ENCODE measurements around the gene LNP1.

Gene LNP1

GRCh38 chr3:100400419-100400779 is 940 bp upstream of the LNP1 start:
- DNase-seq: no peak

GRCh38 chr3:100401674-100402041 is 319 bp downstream of the LNP1 start:
- peak; percentile 72 for DNase-seq

GRCh38 chr3:100402256-100402655 is 917 bp downstream of the LNP1 start:
- DNase-seq: peak; percentile 61

GRCh38 chr3:100402891-100403290 is 1.6 kb downstream of the LNP1 start:
- DNase-seq: no peak

- no peak for DNase-seq
Measured at GRCh38 chr3:100403362-100404249, 2.3 kb downstream of the LNP1 start.

- no peak for DNase-seq
Measured at GRCh38 chr3:100404250-100404548, 2.9 kb downstream of the LNP1 start.

- no peak for DNase-seq
Measured at GRCh38 chr3:100407164-100407563, 5.8 kb downstream of the LNP1 start.

- no peak for DNase-seq
Measured at GRCh38 chr3:100407977-100408532, 6.7 kb downstream of the LNP1 start.

- no peak for DNase-seq
Measured at GRCh38 chr3:100411091-100411982, 10.0 kb downstream of the LNP1 start.

GRCh38 chr3:100412912-100413590 is 11.7 kb downstream of the LNP1 start:
- no peak for DNase-seq

- no peak for DNase-seq
Measured at GRCh38 chr3:100413613-100414012, 12.3 kb downstream of the LNP1 start.

- DNase-seq: no peak
Measured at GRCh38 chr3:100416176-100416575, 14.8 kb downstream of the LNP1 start.

GRCh38 chr3:100416863-100417262 is 15.5 kb downstream of the LNP1 start:
- DNase-seq: no peak

- no peak for DNase-seq
Measured at GRCh38 chr3:100419406-100419805, 18.1 kb downstream of the LNP1 start.

- DNase-seq: no peak
Measured at GRCh38 chr3:100420885-100421284, 19.5 kb downstream of the LNP1 start.

- DNase-seq: no peak
Measured at GRCh38 chr3:100423611-100424010, 22.3 kb downstream of the LNP1 start.

- no peak for DNase-seq
Measured at GRCh38 chr3:100424261-100424660, 22.9 kb downstream of the LNP1 start.

GRCh38 chr3:100425316-100425715 is 24.0 kb downstream of the LNP1 start:
- no peak for DNase-seq

- DNase-seq: no peak
Measured at GRCh38 chr3:100426067-100426682, 24.8 kb downstream of the LNP1 start.

GRCh38 chr3:100427699-100428098 is 26.4 kb downstream of the LNP1 start:
- DNase-seq: no peak

GRCh38 chr3:100429187-100429716 is 27.9 kb downstream of the LNP1 start:
- DNase-seq: no peak

- no peak for DNase-seq
Measured at GRCh38 chr3:100436951-100437350, 35.6 kb downstream of the LNP1 start.

Data from NCI-H526 treated with DMSO at 0.1 percent for 48 hours (cell line).